Measurements from ENCODE around the gene SEMA6B.

The SEMA6B gene

GRCh38 chr19:4521170-4521887, 38.2 kb downstream of the SEMA6B start:
- no peak overlapping the region for H3K9ac ChIP-seq (ENCODE audit: low read length)
- H3K36me3 ChIP-seq (replicated peaks; ENCODE audit: low read depth, low read length), result no peaks in the 10 kb centered on the region
- H3K4me1 ChIP-seq (ENCODE audit: low read length), result peaks cover 12% of the 10 kb centered on the region
- no peak overlapping the region for H3K27ac ChIP-seq (ENCODE audit: low read length)
- H3K4me3 ChIP-seq (ENCODE audit: low read length), result no peak overlapping the region
- H3K9me3 ChIP-seq (ENCODE audit: insufficient read depth, low read length), result no peaks in the 10 kb centered on the region
- H3K27me3 ChIP-seq (ENCODE audit: low read depth, low read length), result peaks cover 12% of the 10 kb centered on the region
- no peak overlapping the region for H3K4me2 ChIP-seq (ENCODE audit: low read length)
- TF ChIP-seq EZH2phosphoT487 (IDR thresholded peaks at IDR 0.05; ENCODE audit: low read depth) (no peak), CTCF (IDR thresholded peaks at IDR 0.05; ENCODE audit: low read depth, low read length) (no peak)
- H2AFZ ChIP-seq (ENCODE audit: low read depth, low read length), result no peak overlapping the region
- H3K79me2 ChIP-seq (ENCODE audit: low read length), result no peaks in the 10 kb centered on the region
- no peaks in the 10 kb centered on the region for H4K20me1 ChIP-seq (ENCODE audit: insufficient read depth, low read length)

- H3K9ac ChIP-seq (ENCODE audit: low read length), result no peak overlapping the region
- no peak overlapping the region for H3K4me3 ChIP-seq (ENCODE audit: low read length)
- H3K9me3 ChIP-seq (ENCODE audit: insufficient read depth, low read length), result no peaks in the 10 kb centered on the region
- no peaks in the 10 kb centered on the region for H4K20me1 ChIP-seq (ENCODE audit: insufficient read depth, low read length)
- H3K4me1 ChIP-seq (ENCODE audit: low read length), result peaks cover 19% of the 10 kb centered on the region
- no peak overlapping the region for H2AFZ ChIP-seq (ENCODE audit: low read depth, low read length)
- no peaks in the 10 kb centered on the region for H3K79me2 ChIP-seq (ENCODE audit: low read length)
- no peaks in the 10 kb centered on the region for H3K36me3 ChIP-seq (replicated peaks; ENCODE audit: low read depth, low read length)
- no peak overlapping the region for H3K27ac ChIP-seq (ENCODE audit: low read length)
- no peak overlapping the region for H3K4me2 ChIP-seq (ENCODE audit: low read length)
- no peak for TF ChIP-seq CTCF (IDR thresholded peaks at IDR 0.05; ENCODE audit: low read depth, low read length)
- no peak for TF ChIP-seq EZH2phosphoT487 (IDR thresholded peaks at IDR 0.05; ENCODE audit: low read depth)
- H3K27me3 ChIP-seq (ENCODE audit: low read depth, low read length), result peaks cover 12% of the 10 kb centered on the region
Observed at GRCh38 chr19:4519521-4520277, 39.8 kb downstream of the SEMA6B start.

- Histone ChIP-seq H3K9ac (ENCODE audit: low read length) (no peak overlapping the region), H3K9me3 (ENCODE audit: insufficient read depth, low read length) (no peaks in the 10 kb centered on the region), H3K27ac (ENCODE audit: low read length) (no peak overlapping the region), H3K4me3 (ENCODE audit: low read length) (no peak overlapping the region), H3K27me3 (ENCODE audit: low read depth, low read length) (peaks cover 12% of the 10 kb centered on the region), H3K79me2 (ENCODE audit: low read length) (no peaks in the 10 kb centered on the region), H2AFZ (ENCODE audit: low read depth, low read length) (no peak overlapping the region), H4K20me1 (ENCODE audit: insufficient read depth, low read length) (no peaks in the 10 kb centered on the region), H3K4me2 (ENCODE audit: low read length) (no peak overlapping the region), H3K4me1 (ENCODE audit: low read length) (peaks cover 19% of the 10 kb centered on the region), H3K36me3 (replicated peaks; ENCODE audit: low read depth, low read length) (no peaks in the 10 kb centered on the region)
- TF ChIP-seq EZH2phosphoT487 (IDR thresholded peaks at IDR 0.05; ENCODE audit: low read depth) (no peak), CTCF (IDR thresholded peaks at IDR 0.05; ENCODE audit: low read depth, low read length) (no peak)
Observed at GRCh38 chr19:4519172-4519496, 40.4 kb downstream of the SEMA6B start.

GRCh38 chr19:4518345-4519171, 40.9 kb downstream of the SEMA6B start, which contains the start of gene PLIN4:
PLIN4 (minus strand) TSS chr19:4518486; CDS start chr19:4518272, 214 bp downstream.
- Histone ChIP-seq H3K4me2 (ENCODE audit: low read length) (no peak within 1 kb of the TSS), H2AFZ (ENCODE audit: low read depth, low read length) (no peak within 1 kb of the TSS), H3K9me3 (ENCODE audit: insufficient read depth, low read length) (no peaks in the 10 kb centered on the region), H3K79me2 (ENCODE audit: low read length) (no peaks in the 10 kb centered on the region), H3K4me3 (ENCODE audit: low read length) (no peak within 1 kb of the TSS), H3K9ac (ENCODE audit: low read length) (no peak within 1 kb of the TSS), H3K27ac (ENCODE audit: low read length) (no peak within 1 kb of the TSS), H3K4me1 (ENCODE audit: low read length) (peaks cover 19% of the 10 kb centered on the region), H4K20me1 (ENCODE audit: insufficient read depth, low read length) (no peaks in the 10 kb centered on the region), H3K27me3 (ENCODE audit: low read depth, low read length) (peaks cover 12% of the 10 kb centered on the region), H3K36me3 (replicated peaks; ENCODE audit: low read depth, low read length) (no peaks in the 10 kb centered on the region)
- no peak for TF ChIP-seq CTCF (IDR thresholded peaks at IDR 0.05; ENCODE audit: low read depth, low read length)
- no peak for TF ChIP-seq EZH2phosphoT487 (IDR thresholded peaks at IDR 0.05; ENCODE audit: low read depth)
